Heart left ventricle (tissue), 13 donors: ENCODE data around the gene SH2D7.

Experiments used
- CTCF ChIP-seq, 12 donors: fragments of 200-600 bp; sonication (generic) in 4 of 12; IDR thresholded peaks; one replicate each; pipeline versions ENCODE4 v1.5.0 to v1.8.0; 2018 to 2022; ENCODE audit warnings: antibody characterized with exemption in 12 of 12, mild to moderate bottlenecking in 5 of 12
- POLR2A ChIP-seq, 2 donors: fragments of 450-650 bp; IDR thresholded peaks; one replicate each; pipeline ENCODE4 v1.6.1; 2017; ENCODE audit warnings: antibody characterized with exemption in 2 of 2, mild to moderate bottlenecking in 2 of 2, moderate library complexity in 2 of 2
- donor health status: ischemic (EF 13 %, LVEDD 7.1; RV severe dilation, severe dysfunction).
- donor health status: DM: no; HTN: yes; CAD: no.
- donor health status: DM: no; HTN: no; CAD: no.
- donor health status: ischemic (EF 25% LVEDD 6.9; RV normal size, moderate dysfunction).
- donor health status: ischemic (EF 25% LVEDD 5.7; RV mildly dilated, moderate dysfunction).
- donor health status: ischemic (EF 35%, LVEDD 5.7; RV mildly dilated, moderate dysfunction).
- donor health status: nonischemic (EF 11% LVEDD 7.7; RV severe dilation, severe dysfunction).
- donor health status: DM: yes; HTN: yes; CAD: no.
- donor health status: PGD.
- donor health status: ischemic (EF 29% LVEDD 5.4; RV normal size, mild dysfunction).
- donor health status: nonischemic (EF 23%, LVEDD 6.1; RV moderate dilation, normal function).

- no peak for TF ChIP-seq CTCF (IDR thresholded peaks at IDR 0.05)
- no peak for TF ChIP-seq POLR2A (IDR thresholded peaks at IDR 0.05)
These were observed 8.5 kb downstream of the SH2D7 start for GRCh38 chr15:78100886-78101285.
